ENCODE results near the gene POU6F2.

Gene POU6F2

DNA sequence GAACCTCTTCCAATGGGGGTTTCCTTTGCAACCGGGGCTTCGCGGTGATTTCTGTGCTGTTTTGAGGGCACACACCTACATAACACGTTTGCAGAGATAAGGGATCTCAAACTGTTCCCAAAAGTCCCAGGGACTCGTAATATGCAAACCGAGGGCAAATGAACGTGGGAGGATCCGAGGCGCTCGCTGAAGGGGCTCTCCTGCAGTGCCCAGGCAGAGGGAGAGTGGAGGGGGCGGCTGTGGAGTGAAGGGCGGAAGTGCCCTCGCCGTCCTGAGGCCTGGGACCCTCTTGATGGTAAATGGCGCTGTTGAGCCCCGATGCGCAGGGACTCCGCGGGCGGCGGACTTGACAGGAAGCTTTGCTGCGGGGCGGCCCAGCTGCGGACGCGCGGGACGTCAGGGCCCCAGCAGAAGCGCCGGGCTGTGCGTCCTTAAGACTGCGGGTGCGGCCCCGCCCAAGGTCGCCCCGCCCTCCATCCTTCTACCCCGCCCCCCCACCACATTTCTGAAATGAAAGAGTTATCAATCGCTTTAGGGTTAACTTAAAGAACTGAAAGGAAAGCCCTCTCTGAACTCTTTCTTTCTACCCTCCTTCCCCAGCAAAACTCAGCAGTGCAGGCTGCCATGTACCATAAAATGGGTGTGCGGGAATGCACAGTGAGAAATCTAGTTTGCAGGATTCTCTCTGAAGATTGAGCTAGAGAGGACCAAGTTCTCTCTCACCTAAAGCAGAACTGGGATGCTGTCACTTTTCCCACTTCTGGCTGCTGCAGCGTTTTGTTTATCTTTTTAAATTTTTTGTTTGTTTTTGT is 436.7 kb downstream of the POU6F2 start:
- peak overlapping the region; percentile 89 for H3K4me2 ChIP-seq (ENCODE audit: low read depth, low read length, poor library complexity, severe bottlenecking)
- no peaks in the 10 kb centered on the region for H3K36me3 ChIP-seq (ENCODE audit: insufficient read depth, low read length)
- H3K9me2 ChIP-seq (replicated peaks; ENCODE audit: low read depth, low read length): no peaks in the 10 kb centered on the region
- no peaks in the 10 kb centered on the region for H3K27me3 ChIP-seq (ENCODE audit: insufficient read depth, low read length, poor library complexity, severe bottlenecking)
- peaks cover 9% of the 10 kb centered on the region for H3K4me1 ChIP-seq (ENCODE audit: insufficient read depth, low read length, poor library complexity, severe bottlenecking)
- H3K9me3 ChIP-seq (ENCODE audit: insufficient read depth, low read depth, low read length): no peaks in the 10 kb centered on the region
- H2AFZ ChIP-seq (ENCODE audit: low read length): peak overlapping the region; percentile 94
- H4K20me1 ChIP-seq (ENCODE audit: insufficient read depth, low read length, poor library complexity, severe bottlenecking): no peaks in the 10 kb centered on the region
- peak overlapping the region; percentile 37 for H3K9ac ChIP-seq (ENCODE audit: low read depth, low read length, poor library complexity, severe bottlenecking)
- no peaks in the 10 kb centered on the region for H3F3A ChIP-seq (ENCODE audit: low read depth)
- no peak for TF ChIP-seq EZH2phosphoT487 (IDR thresholded peaks at IDR 0.05; ENCODE audit: borderline replicate concordance)
- TF ChIP-seq, protein P1, sequence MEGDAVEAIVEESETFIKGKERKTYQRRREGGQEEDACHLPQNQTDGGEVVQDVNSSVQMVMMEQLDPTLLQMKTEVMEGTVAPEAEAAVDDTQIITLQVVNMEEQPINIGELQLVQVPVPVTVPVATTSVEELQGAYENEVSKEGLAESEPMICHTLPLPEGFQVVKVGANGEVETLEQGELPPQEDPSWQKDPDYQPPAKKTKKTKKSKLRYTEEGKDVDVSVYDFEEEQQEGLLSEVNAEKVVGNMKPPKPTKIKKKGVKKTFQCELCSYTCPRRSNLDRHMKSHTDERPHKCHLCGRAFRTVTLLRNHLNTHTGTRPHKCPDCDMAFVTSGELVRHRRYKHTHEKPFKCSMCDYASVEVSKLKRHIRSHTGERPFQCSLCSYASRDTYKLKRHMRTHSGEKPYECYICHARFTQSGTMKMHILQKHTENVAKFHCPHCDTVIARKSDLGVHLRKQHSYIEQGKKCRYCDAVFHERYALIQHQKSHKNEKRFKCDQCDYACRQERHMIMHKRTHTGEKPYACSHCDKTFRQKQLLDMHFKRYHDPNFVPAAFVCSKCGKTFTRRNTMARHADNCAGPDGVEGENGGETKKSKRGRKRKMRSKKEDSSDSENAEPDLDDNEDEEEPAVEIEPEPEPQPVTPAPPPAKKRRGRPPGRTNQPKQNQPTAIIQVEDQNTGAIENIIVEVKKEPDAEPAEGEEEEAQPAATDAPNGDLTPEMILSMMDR (conservative IDR thresholded peaks at IDR 0.05; ENCODE audit: low read length): peak; percentile 35
- no peaks in the 10 kb centered on the region for H3K79me2 ChIP-seq (ENCODE audit: insufficient read depth, low read length)
- H3K4me3 ChIP-seq (ENCODE audit: low read length, poor library complexity, severe bottlenecking): peak overlapping the region; percentile 74

DNA sequence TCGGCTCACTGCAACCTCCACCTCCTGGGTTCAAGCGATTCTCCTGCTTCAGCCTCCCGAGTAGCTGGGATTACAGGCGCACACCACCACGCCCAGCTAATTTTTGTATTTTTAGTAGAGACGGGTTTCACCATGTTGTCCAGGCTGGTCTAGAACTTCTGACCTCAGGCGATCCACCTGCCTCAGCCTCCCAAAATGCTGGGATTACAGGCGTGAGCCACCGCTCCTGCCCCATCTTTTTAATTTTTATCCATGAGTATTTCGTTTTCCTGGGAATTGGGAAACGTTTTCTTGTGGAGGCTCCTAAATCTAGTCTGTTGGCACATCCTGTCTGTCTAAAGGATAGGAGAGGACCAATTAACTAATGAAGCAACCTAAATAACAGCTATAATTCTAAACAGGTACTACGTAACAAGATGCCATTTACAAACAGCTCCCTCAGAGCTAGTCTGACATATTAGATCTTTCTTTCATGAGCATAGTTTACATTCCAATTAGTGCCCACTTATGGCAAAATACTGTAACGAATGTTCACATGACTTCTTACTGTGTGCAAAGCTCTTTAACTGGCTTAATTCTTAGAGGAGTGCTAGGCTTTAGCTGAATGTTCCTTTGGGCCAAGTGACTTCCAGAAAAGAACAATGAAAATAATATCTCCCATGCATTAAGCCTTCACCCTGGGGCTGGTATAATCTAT is 437.5 kb downstream of the POU6F2 start:
- peak overlapping the region; percentile 89 for H3K4me2 ChIP-seq (ENCODE audit: low read depth, low read length, poor library complexity, severe bottlenecking)
- H3K9ac ChIP-seq (ENCODE audit: low read depth, low read length, poor library complexity, severe bottlenecking): no peak overlapping the region
- TF ChIP-seq, protein P1 (conservative IDR thresholded peaks at IDR 0.05; ENCODE audit: low read length): no peak

DNA sequence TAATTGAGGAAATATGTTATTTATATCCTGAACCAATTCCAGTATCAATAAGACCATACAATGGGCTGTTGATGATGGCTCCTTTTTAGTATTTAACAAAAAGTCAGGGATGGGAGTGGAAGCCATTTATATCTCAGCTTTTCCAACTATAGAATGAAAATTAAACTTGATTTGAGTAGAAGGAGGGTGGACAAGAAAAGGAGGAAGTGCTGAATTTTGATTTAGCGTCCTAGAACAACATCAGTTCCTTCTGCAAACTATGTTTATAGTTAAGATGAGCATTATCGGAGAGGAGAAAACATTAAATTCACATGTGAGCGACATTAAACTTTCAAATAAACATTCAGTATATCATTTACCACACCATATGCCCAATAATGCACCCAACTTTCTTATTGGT is 439.2 kb downstream of the POU6F2 start:
- Histone ChIP-seq H3F3A (ENCODE audit: low read depth) (no peaks in the 10 kb centered on the region), H3K79me2 (ENCODE audit: insufficient read depth, low read length) (no peaks in the 10 kb centered on the region), H3K36me3 (ENCODE audit: insufficient read depth, low read length) (no peaks in the 10 kb centered on the region), H3K4me1 (ENCODE audit: insufficient read depth, low read length, poor library complexity, severe bottlenecking) (peaks cover 9% of the 10 kb centered on the region), H3K9ac (ENCODE audit: low read depth, low read length, poor library complexity, severe bottlenecking) (no peak overlapping the region), H3K4me2 (ENCODE audit: low read depth, low read length, poor library complexity, severe bottlenecking) (no peak overlapping the region), H3K9me2 (replicated peaks; ENCODE audit: low read depth, low read length) (no peaks in the 10 kb centered on the region), H3K4me3 (ENCODE audit: low read length, poor library complexity, severe bottlenecking) (no peak overlapping the region), H4K20me1 (ENCODE audit: insufficient read depth, low read length, poor library complexity, severe bottlenecking) (no peaks in the 10 kb centered on the region), H2AFZ (ENCODE audit: low read length) (no peak overlapping the region), H3K9me3 (ENCODE audit: insufficient read depth, low read depth, low read length) (no peaks in the 10 kb centered on the region), H3K27me3 (ENCODE audit: insufficient read depth, low read length, poor library complexity, severe bottlenecking) (no peaks in the 10 kb centered on the region)
- TF ChIP-seq EZH2phosphoT487 (IDR thresholded peaks at IDR 0.05; ENCODE audit: borderline replicate concordance): no peak
- TF ChIP-seq, protein P1 (conservative IDR thresholded peaks at IDR 0.05; ENCODE audit: low read length): no peak

More for the DNA sequence above, 437.5 kb downstream of the POU6F2 start:
- peaks cover 9% of the 10 kb centered on the region for H3K4me1 ChIP-seq (ENCODE audit: insufficient read depth, low read length, poor library complexity, severe bottlenecking)
- H2AFZ ChIP-seq (ENCODE audit: low read length): peak overlapping the region; percentile 94
- H3K36me3 ChIP-seq (ENCODE audit: insufficient read depth, low read length): no peaks in the 10 kb centered on the region
- no peaks in the 10 kb centered on the region for H3K9me2 ChIP-seq (replicated peaks; ENCODE audit: low read depth, low read length)
- H3F3A ChIP-seq (ENCODE audit: low read depth): no peaks in the 10 kb centered on the region
- H3K9me3 ChIP-seq (ENCODE audit: insufficient read depth, low read depth, low read length): no peaks in the 10 kb centered on the region
- H3K27me3 ChIP-seq (ENCODE audit: insufficient read depth, low read length, poor library complexity, severe bottlenecking): no peaks in the 10 kb centered on the region
- H4K20me1 ChIP-seq (ENCODE audit: insufficient read depth, low read length, poor library complexity, severe bottlenecking): no peaks in the 10 kb centered on the region
- H3K79me2 ChIP-seq (ENCODE audit: insufficient read depth, low read length): no peaks in the 10 kb centered on the region
- H3K4me3 ChIP-seq (ENCODE audit: low read length, poor library complexity, severe bottlenecking): peak overlapping the region; percentile 74

Measured in Loucy (cell line).